G401.6 (cell line): Measurements from ENCODE around the gene KIF13A.
"Not testable (repeated sequence)": the region's sequence is repeated elsewhere in the genome, so short reads cannot be mapped to it uniquely, and the experiment has no call there.

Source experiments
- FAIRE-seq: peaks from 2 replicates; lab custom pipeline; 2012; peaks lifted over from hg19 to GRCh38; lab: Jason Lieb, UNC

Gene KIF13A

DNA sequence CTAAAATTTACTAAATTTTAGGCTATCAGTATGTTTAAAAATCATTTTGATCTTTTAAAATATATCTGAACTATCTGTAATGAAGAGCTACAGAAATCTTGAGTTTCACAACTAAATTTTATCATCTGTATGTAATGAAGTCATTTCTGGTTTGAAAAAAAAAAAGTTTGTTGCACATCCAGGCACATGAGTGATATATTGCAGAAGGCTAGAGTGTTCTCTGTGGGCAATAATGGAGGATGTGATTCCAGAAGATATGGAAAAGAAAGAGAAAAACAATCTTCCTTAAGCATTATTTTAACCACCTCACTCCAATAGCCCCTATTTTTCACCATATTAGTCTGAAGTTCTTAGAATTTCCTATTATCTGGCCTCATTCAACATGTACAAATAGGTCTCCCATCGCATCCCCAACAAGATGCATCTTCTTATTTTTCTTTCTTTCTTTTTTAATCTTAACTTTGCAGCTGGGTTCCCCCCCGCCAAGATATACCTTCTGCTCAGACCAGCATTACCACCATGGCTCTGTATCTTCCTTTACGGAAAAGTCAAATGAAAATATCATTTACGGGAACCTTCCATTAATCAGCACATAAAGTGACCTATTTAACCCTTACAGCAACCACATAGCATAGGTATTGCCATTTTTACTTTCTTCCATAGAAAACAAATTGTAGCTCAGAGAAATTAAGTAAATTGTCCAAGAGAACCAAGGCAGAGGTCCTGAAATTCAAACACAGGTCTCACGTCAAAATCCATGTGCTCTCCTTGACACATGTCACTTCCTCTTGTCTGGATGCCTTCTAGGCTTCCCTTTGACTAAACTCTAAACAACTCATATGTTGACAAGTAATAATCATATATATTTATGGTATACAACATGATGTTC, 116.9 kb downstream of the KIF13A start:
- no peak for FAIRE-seq

DNA sequence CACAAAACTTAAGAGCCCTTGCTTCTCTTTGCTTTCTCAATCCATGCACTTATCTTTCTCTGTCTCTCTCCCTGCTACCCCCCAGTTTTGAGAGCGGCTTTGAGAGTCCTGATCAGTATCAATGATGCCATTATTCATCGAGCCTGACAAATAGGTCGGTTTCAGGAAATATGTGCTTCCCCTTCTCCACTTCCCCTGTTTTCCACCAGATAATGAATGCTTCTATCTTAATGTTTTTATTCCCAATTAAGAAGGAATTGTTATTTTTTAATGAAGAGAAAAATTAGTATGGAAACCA, 117.7 kb downstream of the KIF13A start:
- no peak for FAIRE-seq

DNA sequence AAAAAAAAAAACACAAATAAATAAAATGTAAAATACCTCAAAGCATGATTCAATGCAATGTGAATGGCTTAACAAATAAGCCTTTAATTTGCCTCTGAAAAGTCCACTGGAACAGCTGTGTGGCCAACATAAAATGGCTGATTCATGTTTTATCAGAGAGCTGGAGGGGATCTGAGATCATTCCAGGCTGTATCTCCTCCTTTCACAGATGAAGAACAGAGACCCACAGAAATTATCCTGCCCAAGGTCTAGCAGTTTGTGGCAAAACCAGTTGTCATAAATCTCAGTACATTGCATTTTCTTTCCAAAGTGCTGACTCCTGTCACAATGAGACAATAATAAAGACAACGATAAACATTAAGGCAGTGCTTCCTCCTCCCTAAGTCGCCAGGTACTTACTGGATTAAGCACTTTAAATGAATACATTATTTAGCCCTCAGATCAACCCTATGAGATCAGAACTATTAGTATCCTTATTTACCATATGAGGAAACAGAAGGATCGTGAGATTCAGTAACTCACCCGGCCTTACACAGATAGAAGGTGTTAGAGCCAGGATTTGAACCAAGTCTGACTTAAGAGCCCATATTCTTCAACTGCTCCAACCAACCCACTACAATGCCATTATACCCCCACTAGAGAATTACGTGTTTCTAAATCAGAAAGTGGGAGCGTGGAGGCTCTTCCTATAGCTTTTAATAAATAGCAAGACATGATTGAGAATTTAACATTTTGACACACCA, 118.3 kb downstream of the KIF13A start:
- no peak for FAIRE-seq

GRCh38 chr6:17867880-17868279, 119.6 kb downstream of the KIF13A start:
- no peak for FAIRE-seq

- no peak for FAIRE-seq
Measured at GRCh38 chr6:17866876-17867444, 120.5 kb downstream of the KIF13A start.

GRCh38 chr6:17865798-17866725, 121.4 kb downstream of the KIF13A start:
- FAIRE-seq, result no peak

DNA sequence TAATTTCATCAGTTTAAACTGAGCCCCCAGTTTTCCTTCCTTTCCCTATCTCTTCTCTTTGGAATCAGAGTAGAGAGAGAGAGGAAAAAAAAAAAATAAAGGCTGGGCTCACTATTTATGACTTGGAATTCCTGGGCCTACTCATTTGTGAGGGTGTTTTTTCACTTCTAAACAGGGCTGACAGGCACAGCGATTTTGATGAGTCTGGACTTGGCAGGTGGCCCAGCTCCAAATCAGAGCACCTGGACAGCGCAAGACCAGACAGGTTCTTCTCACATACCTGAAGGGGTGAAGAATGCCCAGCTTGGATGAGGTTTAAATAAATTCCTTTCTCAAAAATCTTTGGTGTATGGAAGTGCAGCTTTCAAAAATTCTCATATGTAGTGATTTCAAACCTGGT, 122.2 kb downstream of the KIF13A start:
- no peak for FAIRE-seq

GRCh38 chr6:17863901-17864754, 123.3 kb downstream of the KIF13A start:
- FAIRE-seq, result no peak

GRCh38 chr6:17861361-17861760, 126.1 kb downstream of the KIF13A start:
- no peak for FAIRE-seq

- FAIRE-seq, result no peak
Measured at GRCh38 chr6:17859846-17860245, 127.6 kb downstream of the KIF13A start.

GRCh38 chr6:17858584-17858983, 128.9 kb downstream of the KIF13A start:
- no peak for FAIRE-seq

GRCh38 chr6:17857188-17857587, 130.2 kb downstream of the KIF13A start:
- not testable (repeated sequence) for FAIRE-seq

DNA sequence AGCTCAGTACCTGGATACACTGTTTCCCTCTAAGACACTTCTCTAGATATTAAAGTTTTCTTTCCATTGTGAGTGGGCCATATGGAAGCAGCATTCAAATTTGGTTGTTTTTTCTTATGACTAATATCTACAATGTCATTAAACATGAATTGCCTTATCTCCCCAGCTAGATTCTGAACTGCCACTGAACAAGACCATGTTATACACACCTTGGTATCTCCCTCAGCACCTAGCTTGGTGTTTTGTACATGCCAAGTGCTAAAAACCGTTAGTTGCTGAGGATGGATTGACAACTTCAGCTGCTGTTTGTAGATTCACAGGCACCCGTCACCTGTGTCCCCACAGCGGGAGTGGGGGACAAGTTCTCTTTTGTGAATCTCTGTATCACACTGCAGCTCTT, 131.1 kb downstream of the KIF13A start:
- FAIRE-seq, result no peak

- no peak for FAIRE-seq
Measured at GRCh38 chr6:17855381-17855780, 132.1 kb downstream of the KIF13A start.

DNA sequence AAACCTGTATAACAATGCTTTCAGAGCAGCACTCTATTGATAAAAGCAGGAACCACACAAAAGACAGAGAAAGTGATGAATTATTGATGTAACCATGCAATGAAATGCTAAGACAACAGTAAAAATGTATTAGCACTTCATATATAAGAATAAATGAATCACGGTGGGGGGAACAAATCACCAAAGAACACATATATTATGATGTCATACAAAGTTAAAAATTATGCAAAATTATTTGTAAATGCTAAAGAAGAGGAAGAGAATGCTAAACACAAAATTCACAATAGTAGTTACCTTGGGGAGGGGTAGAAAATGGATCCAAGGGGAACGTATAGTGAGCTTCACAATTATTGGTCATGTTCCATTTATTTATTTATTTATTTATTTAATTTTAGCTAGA, 133.9 kb downstream of the KIF13A start:
- no peak for FAIRE-seq

- FAIRE-seq, result no peak
Measured at GRCh38 chr6:17851720-17852161, 135.7 kb downstream of the KIF13A start.

DNA sequence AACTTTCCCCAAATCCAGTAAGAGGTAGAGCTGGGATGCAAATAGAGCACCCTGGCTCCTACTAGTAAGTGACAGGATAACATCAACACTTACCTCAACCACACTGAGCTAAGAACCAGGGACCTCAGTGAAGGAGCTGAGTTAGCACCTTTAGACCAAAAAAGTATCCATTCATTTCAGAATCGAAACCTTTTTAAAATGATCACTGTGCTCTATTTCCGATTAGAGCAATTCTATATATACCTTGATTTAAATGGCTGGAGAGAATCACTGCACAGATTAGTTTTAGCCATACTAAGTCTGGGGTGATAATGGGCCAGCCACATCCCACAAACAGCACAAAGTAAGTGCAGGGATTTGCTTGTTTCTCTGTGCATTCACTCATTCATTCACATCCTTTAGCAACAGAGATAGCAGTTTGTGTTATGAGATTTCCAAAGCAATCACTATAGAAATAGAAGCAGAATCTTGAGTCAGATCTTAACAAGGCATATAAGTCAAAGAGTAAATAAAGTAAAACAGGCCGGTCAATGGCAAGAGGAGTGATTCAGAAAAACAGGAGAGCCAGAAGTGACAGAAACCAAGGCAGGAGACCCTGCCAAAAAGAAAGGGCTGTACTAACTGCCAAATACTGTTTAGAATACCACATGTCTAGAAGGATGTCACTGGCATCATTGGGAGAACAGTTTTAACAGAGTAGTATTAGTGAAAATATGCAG, 136.3 kb downstream of the KIF13A start:
- FAIRE-seq, result no peak

DNA sequence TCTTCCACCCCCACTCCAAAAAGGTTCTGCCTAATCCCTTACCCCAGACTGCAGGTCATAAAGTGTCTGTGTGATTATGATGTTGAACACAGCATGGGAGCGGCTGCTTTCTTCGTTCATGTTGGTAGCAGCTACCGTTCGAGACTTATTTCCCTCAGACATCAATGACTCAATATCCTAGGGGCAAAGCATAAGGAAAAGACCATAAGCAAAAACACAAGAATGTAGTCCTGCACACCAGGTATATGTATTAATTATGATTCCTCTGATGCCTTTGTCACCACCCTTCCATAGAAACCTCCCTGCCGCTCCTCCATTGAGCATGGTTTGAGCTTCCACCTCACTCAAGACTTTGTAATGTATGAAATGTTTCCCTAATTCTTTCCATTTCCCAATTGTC, 137.2 kb downstream of the KIF13A start:
- FAIRE-seq, result no peak

DNA sequence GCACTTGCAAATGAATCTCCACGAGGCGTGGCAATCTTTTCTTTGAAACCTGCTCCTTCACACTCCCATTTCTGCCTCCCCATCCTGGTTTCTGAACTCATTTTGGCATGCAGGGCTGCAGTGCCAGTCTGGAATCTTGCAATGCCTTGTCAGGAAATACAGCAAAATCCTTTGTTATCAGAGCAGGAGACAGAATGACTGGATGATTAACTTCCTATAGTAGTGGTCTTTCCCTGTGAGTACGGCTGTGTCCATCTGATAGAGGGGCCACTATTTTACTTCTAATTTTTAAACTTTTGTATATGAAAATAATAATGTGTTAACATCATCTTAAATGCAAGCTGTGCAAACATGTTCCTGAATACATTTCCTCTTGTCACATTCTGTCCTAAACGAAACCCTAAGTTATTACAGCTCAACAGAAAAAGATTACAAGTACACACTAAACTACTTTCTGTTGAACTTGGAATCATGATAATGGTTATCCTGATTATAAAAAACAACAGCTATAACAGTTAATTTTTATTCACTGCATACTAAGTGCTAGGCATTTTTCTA, 140.2 kb downstream of the KIF13A start:
- FAIRE-seq, result no peak

DNA sequence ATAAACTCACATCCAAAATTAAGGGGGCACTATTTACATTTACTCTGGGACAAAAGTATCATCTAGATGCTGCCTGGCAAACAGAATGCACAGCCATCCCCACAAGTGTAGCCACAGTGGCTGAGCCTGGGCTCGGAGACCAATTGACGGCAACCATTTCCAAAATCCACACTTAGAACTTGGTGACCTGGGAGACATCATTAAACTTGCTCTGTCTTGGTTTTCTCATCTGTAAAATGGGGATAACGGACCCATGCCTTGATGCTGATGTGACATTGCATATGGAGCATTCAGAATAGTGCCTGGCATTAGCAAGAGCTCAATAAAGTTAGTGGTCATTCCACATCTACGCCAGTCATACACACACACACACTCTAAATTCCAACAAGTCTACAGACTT, 140.7 kb downstream of the KIF13A start:
- FAIRE-seq, result no peak
